Kidney epithelial cell (primary cell): ENCODE results near the gene DCUN1D3. TPM values are rescaled to one million over a fixed set of nuclear protein-coding genes. Genes with fewer than 3 reads are reported as not detected.

Experiments used
- DNase-seq: peaks from one replicate; pipeline ENCODE4 v3.0.0-alpha.2; 2010; ENCODE audit warnings: low read depth
- H3K27me3 ChIP-seq: 2 replicates; pipeline ENCODE4 v1.6.0; 2011; ENCODE audit warnings: low read length; ENCODE audit not compliant: control insufficient read depth, insufficient read depth
- H3K36me3 ChIP-seq: 2 replicates; pipeline ENCODE4 v1.5.1; 2011; ENCODE audit warnings: low read length; ENCODE audit not compliant: control insufficient read depth, insufficient read depth
- H3K4me3 ChIP-seq: 2 replicates; pipeline ENCODE4 v1.5.1; 2011; ENCODE audit warnings: low read depth, mild to moderate bottlenecking, control low read depth, low read length
- total RNA-seq: library from RNA; depleted of rRNA; stranded (reverse); fragments of >200 nt; gene quantifications from 2 replicates; pipeline ENCODE4 v1.2.3, GENCODE V29; 2015
- TF ChIP-seq, protein P1 (sequence below): IDR thresholded peaks from 2 replicates; pipeline ENCODE4 v1.5.1; 2011; ENCODE audit warnings: mild to moderate bottlenecking, moderate library complexity, low read length, control low read depth, inconsistent platforms; ENCODE audit not compliant: insufficient read depth, poor library complexity, severe bottlenecking

Gene DCUN1D3
- total RNA-seq, 1 donor from 2014 or later: 14.8 TPM

- no peak overlapping the region for H3K4me3 ChIP-seq
- H3K36me3 ChIP-seq: no peaks in the 10 kb centered on the region
- no peaks in the 10 kb centered on the region for H3K27me3 ChIP-seq
- no peak for DNase-seq
- TF ChIP-seq, protein P1, sequence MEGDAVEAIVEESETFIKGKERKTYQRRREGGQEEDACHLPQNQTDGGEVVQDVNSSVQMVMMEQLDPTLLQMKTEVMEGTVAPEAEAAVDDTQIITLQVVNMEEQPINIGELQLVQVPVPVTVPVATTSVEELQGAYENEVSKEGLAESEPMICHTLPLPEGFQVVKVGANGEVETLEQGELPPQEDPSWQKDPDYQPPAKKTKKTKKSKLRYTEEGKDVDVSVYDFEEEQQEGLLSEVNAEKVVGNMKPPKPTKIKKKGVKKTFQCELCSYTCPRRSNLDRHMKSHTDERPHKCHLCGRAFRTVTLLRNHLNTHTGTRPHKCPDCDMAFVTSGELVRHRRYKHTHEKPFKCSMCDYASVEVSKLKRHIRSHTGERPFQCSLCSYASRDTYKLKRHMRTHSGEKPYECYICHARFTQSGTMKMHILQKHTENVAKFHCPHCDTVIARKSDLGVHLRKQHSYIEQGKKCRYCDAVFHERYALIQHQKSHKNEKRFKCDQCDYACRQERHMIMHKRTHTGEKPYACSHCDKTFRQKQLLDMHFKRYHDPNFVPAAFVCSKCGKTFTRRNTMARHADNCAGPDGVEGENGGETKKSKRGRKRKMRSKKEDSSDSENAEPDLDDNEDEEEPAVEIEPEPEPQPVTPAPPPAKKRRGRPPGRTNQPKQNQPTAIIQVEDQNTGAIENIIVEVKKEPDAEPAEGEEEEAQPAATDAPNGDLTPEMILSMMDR: no peak
Measured at GRCh38 chr16:20880867-20881502, 19.2 kb downstream of the DCUN1D3 start.

GRCh38 chr16:20879175-20880040 is 20.8 kb downstream of the DCUN1D3 start:
- Histone ChIP-seq H3K4me3 (no peak overlapping the region), H3K36me3 (no peaks in the 10 kb centered on the region), H3K27me3 (no peaks in the 10 kb centered on the region)
- no peak for DNase-seq
- TF ChIP-seq, protein P1: no peak

GRCh38 chr16:20878682-20879147 is 21.4 kb downstream of the DCUN1D3 start:
- H3K36me3 ChIP-seq: no peaks in the 10 kb centered on the region
- no peaks in the 10 kb centered on the region for H3K27me3 ChIP-seq
- DNase-seq: no peak
- H3K4me3 ChIP-seq: no peak overlapping the region
- TF ChIP-seq, protein P1: no peak

GRCh38 chr16:20875355-20875650 is 24.9 kb downstream of the DCUN1D3 start:
- Histone ChIP-seq H3K4me3 (no peak overlapping the region), H3K36me3 (no peaks in the 10 kb centered on the region), H3K27me3 (no peaks in the 10 kb centered on the region)
- no peak for DNase-seq
- TF ChIP-seq, protein P1: no peak

DNA sequence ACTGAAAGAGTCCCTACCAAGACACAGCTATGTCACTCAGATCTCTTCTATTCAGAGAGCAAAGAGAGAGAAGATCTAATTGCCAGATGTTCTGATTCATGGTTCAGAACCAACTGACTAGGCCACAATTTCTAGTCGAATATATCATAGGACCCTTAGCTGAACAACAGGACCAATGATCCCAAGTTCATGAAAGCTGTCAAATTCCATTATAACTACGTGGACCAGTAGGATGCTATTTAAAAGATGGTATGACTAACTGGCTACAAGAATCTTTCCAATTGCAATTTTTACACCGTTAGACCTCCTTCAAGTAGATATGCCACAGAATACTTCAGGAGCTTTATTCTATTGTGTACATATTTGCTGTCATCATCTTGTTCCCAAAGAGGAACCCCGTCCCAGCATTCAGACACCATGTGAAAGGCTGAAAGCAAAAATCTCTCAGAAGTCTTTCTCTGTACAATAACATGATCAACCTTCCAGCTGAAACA is 26.0 kb downstream of the DCUN1D3 start:
- DNase-seq: no peak
- Histone ChIP-seq H3K36me3 (no peaks in the 10 kb centered on the region), H3K4me3 (no peak overlapping the region), H3K27me3 (no peaks in the 10 kb centered on the region)
- TF ChIP-seq, protein P1: no peak
